Activated CD8-positive, alpha-beta memory T cell treated with anti-CD3 and anti-CD28 coated beads, Interleukin-2, amount 10 ng/mL, durations not matched to agents 7 days and 5 days (primary cell): ENCODE measurements around the gene ZBBX. TPM values are rescaled to one million over a fixed set of nuclear protein-coding genes. Genes with fewer than 3 reads are reported as not detected.

Experiments used
- ATAC-seq: fragments of 150-1000 bp; cut with Tn5 transposase; one replicate; pipeline ENCODE4 v1.10.0; 2021; ENCODE audit warnings: moderate library complexity
- CTCF ChIA-PET: fragments of 350-600 bp; sonication (Branson Sonifier 250); formaldehyde crosslinking; loops from one replicate; lab custom pipeline; 2021; ENCODE audit warnings: antibody characterized with exemption; lab: Charles Lee
- DNase-seq: peaks from one replicate; pipeline ENCODE4 v3.0.0-alpha.2; 2020
- H3K27ac Mint-ChIP-seq: one replicate; pipeline ENCODE4 v1.8.0; 2021; ENCODE audit warnings: mild to moderate bottlenecking, mixed read lengths
- H3K27me3 Mint-ChIP-seq: one replicate; pipeline ENCODE4 v1.8.0; 2021; ENCODE audit warnings: mixed read lengths
- H3K36me3 Mint-ChIP-seq: one replicate; pipeline ENCODE4 v1.8.0; 2021; ENCODE audit warnings: mild to moderate bottlenecking, mixed read lengths
- H3K4me1 Mint-ChIP-seq: one replicate; pipeline ENCODE4 v1.8.0; 2021; ENCODE audit warnings: mixed read lengths
- H3K4me3 Mint-ChIP-seq: one replicate; pipeline ENCODE4 v1.8.0; 2021; ENCODE audit warnings: mild to moderate bottlenecking, moderate library complexity, mixed read lengths
- H3K9me3 Mint-ChIP-seq: one replicate; pipeline ENCODE4 v1.8.0; 2022; ENCODE audit warnings: low read depth, mixed read lengths
- total RNA-seq, 2 experiments: library from RNA; stranded (reverse); gene quantifications; one replicate each; pipeline ENCODE4 v1.2.3, GENCODE V29; 2021

Gene ZBBX
- total RNA-seq, 2 experiments from 2014 or later = not detected

GRCh38 chr3:167354751-167355150, 25.3 kb downstream of the ZBBX start:
- ATAC-seq (no peak), DNase-seq (no peak)
- Mint-ChIP-seq H3K4me3 (no peak overlapping the region), H3K4me1 (peaks cover 2% of the 10 kb centered on the region), H3K27ac (no peak overlapping the region), H3K9me3 (no peaks in the 10 kb centered on the region), H3K27me3 (no peaks in the 10 kb centered on the region), H3K36me3 (no peaks in the 10 kb centered on the region)
- CTCF ChIA-PET = no interaction called here

GRCh38 chr3:167350245-167350862, 29.7 kb downstream of the ZBBX start:
- no peak overlapping the region for H3K27ac Mint-ChIP-seq
- ATAC-seq (no peak), DNase-seq (no peak)
- peaks cover 2% of the 10 kb centered on the region for H3K4me1 Mint-ChIP-seq
- H3K4me3 Mint-ChIP-seq = no peak overlapping the region
- CTCF ChIA-PET = no interaction called here
- H3K9me3 Mint-ChIP-seq = no peaks in the 10 kb centered on the region
- no peaks in the 10 kb centered on the region for H3K36me3 Mint-ChIP-seq
- H3K27me3 Mint-ChIP-seq = no peaks in the 10 kb centered on the region

- ATAC-seq (no peak), DNase-seq (no peak)
- H3K36me3 Mint-ChIP-seq = no peaks in the 10 kb centered on the region
- peaks cover under 1% of the 10 kb centered on the region for H3K4me1 Mint-ChIP-seq
- H3K27ac Mint-ChIP-seq = no peak overlapping the region
- CTCF ChIA-PET = no interaction called here
- no peaks in the 10 kb centered on the region for H3K9me3 Mint-ChIP-seq
- H3K27me3 Mint-ChIP-seq = no peaks in the 10 kb centered on the region
- no peak overlapping the region for H3K4me3 Mint-ChIP-seq
Observed at GRCh38 chr3:167346171-167346570, 33.9 kb downstream of the ZBBX start.

- Mint-ChIP-seq H3K27me3 (no peaks in the 10 kb centered on the region), H3K27ac (no peak overlapping the region), H3K9me3 (no peaks in the 10 kb centered on the region), H3K4me3 (no peak overlapping the region), H3K4me1 (no peaks in the 10 kb centered on the region), H3K36me3 (no peaks in the 10 kb centered on the region)
- CTCF ChIA-PET = no interaction called here
- no peak for ATAC-seq
- DNase-seq = no peak
Observed at GRCh38 chr3:167330993-167331785, 48.9 kb downstream of the ZBBX start.

GRCh38 chr3:167323572-167323971, 56.5 kb downstream of the ZBBX start:
- no peaks in the 10 kb centered on the region for H3K36me3 Mint-ChIP-seq
- peaks cover 3% of the 10 kb centered on the region for H3K9me3 Mint-ChIP-seq
- CTCF ChIA-PET = no interaction called here
- H3K27me3 Mint-ChIP-seq = no peaks in the 10 kb centered on the region
- H3K4me1 Mint-ChIP-seq = no peaks in the 10 kb centered on the region
- ATAC-seq (no peak), DNase-seq (no peak)
- no peak overlapping the region for H3K4me3 Mint-ChIP-seq
- no peak overlapping the region for H3K27ac Mint-ChIP-seq

- DNase-seq (no peak), ATAC-seq (no peak)
- H3K4me1 Mint-ChIP-seq = no peaks in the 10 kb centered on the region
- no peaks in the 10 kb centered on the region for H3K27me3 Mint-ChIP-seq
- no peak overlapping the region for H3K27ac Mint-ChIP-seq
- CTCF ChIA-PET = no interaction called here
- H3K4me3 Mint-ChIP-seq = no peak overlapping the region
- H3K9me3 Mint-ChIP-seq = no peaks in the 10 kb centered on the region
- no peaks in the 10 kb centered on the region for H3K36me3 Mint-ChIP-seq
Observed at GRCh38 chr3:167318996-167319615, 61.0 kb downstream of the ZBBX start.

- Mint-ChIP-seq H3K27me3 (no peaks in the 10 kb centered on the region), H3K4me1 (no peaks in the 10 kb centered on the region), H3K36me3 (no peaks in the 10 kb centered on the region), H3K4me3 (no peak overlapping the region), H3K9me3 (no peaks in the 10 kb centered on the region), H3K27ac (no peak overlapping the region)
- no peak for ATAC-seq
- CTCF ChIA-PET = no interaction called here
- no peak for DNase-seq
Observed at GRCh38 chr3:167318306-167318705, 61.8 kb downstream of the ZBBX start.

GRCh38 chr3:167306319-167306718, 73.8 kb downstream of the ZBBX start:
- H3K36me3 Mint-ChIP-seq = no peaks in the 10 kb centered on the region
- no peak overlapping the region for H3K27ac Mint-ChIP-seq
- H3K4me3 Mint-ChIP-seq = no peak overlapping the region
- no peaks in the 10 kb centered on the region for H3K9me3 Mint-ChIP-seq
- no peaks in the 10 kb centered on the region for H3K27me3 Mint-ChIP-seq
- CTCF ChIA-PET = no interaction called here
- DNase-seq = no peak
- ATAC-seq = no peak
- H3K4me1 Mint-ChIP-seq = no peaks in the 10 kb centered on the region

- CTCF ChIA-PET = no interaction called here
- ATAC-seq (no peak), DNase-seq (no peak)
- no peaks in the 10 kb centered on the region for H3K27me3 Mint-ChIP-seq
- no peaks in the 10 kb centered on the region for H3K9me3 Mint-ChIP-seq
- H3K4me3 Mint-ChIP-seq = no peak overlapping the region
- no peaks in the 10 kb centered on the region for H3K4me1 Mint-ChIP-seq
- H3K36me3 Mint-ChIP-seq = no peaks in the 10 kb centered on the region
- no peak overlapping the region for H3K27ac Mint-ChIP-seq
Observed at GRCh38 chr3:167305340-167305890, 74.7 kb downstream of the ZBBX start.

- CTCF ChIA-PET = no interaction called here
Observed at GRCh38 chr3:167304077-167304476, 76.0 kb downstream of the ZBBX start.

GRCh38 chr3:167302678-167303077, 77.4 kb downstream of the ZBBX start:
- CTCF ChIA-PET = no interaction called here
- Mint-ChIP-seq H3K36me3 (no peaks in the 10 kb centered on the region), H3K4me1 (no peaks in the 10 kb centered on the region), H3K4me3 (no peak overlapping the region), H3K27ac (no peak overlapping the region), H3K27me3 (no peaks in the 10 kb centered on the region), H3K9me3 (no peaks in the 10 kb centered on the region)
- DNase-seq (no peak), ATAC-seq (no peak)

More at GRCh38 chr3:167304077-167304476, 76.0 kb downstream of the ZBBX start:
- H3K36me3 Mint-ChIP-seq = no peaks in the 10 kb centered on the region
- H3K9me3 Mint-ChIP-seq = no peaks in the 10 kb centered on the region
- no peaks in the 10 kb centered on the region for H3K27me3 Mint-ChIP-seq
- ATAC-seq (no peak), DNase-seq (no peak)
- H3K4me1 Mint-ChIP-seq = no peaks in the 10 kb centered on the region
- no peak overlapping the region for H3K4me3 Mint-ChIP-seq
- no peak overlapping the region for H3K27ac Mint-ChIP-seq

GRCh38 chr3:167300207-167300606, 79.9 kb downstream of the ZBBX start:
- DNase-seq (no peak), ATAC-seq (no peak)
- Mint-ChIP-seq H3K4me3 (no peak overlapping the region), H3K4me1 (no peaks in the 10 kb centered on the region), H3K27ac (no peak overlapping the region), H3K9me3 (no peaks in the 10 kb centered on the region), H3K36me3 (no peaks in the 10 kb centered on the region), H3K27me3 (no peaks in the 10 kb centered on the region)
- CTCF ChIA-PET = no interaction called here

- H3K4me3 Mint-ChIP-seq = no peak overlapping the region
- no peaks in the 10 kb centered on the region for H3K4me1 Mint-ChIP-seq
- no peaks in the 10 kb centered on the region for H3K9me3 Mint-ChIP-seq
- H3K27ac Mint-ChIP-seq = no peak overlapping the region
- no peak for ATAC-seq
- no peaks in the 10 kb centered on the region for H3K36me3 Mint-ChIP-seq
- H3K27me3 Mint-ChIP-seq = no peaks in the 10 kb centered on the region
- no peak for DNase-seq
- CTCF ChIA-PET = no interaction called here
Observed at GRCh38 chr3:167289435-167289834, 90.7 kb downstream of the ZBBX start.

- Mint-ChIP-seq H3K9me3 (no peaks in the 10 kb centered on the region), H3K4me1 (no peaks in the 10 kb centered on the region), H3K27me3 (no peaks in the 10 kb centered on the region), H3K36me3 (no peaks in the 10 kb centered on the region), H3K27ac (no peak overlapping the region), H3K4me3 (no peak overlapping the region)
- ATAC-seq (no peak), DNase-seq (no peak)
- CTCF ChIA-PET = no interaction called here
Observed at GRCh38 chr3:167288737-167289136, 91.4 kb downstream of the ZBBX start.
